NAMALWA (cell line): Measurements from ENCODE around the gene SERPINB5.

Experiments used
- DNase-seq: peaks from one replicate; pipeline ENCODE4 v3.0.0-alpha.2; 2015; ENCODE audit warnings: low spot score

Gene SERPINB5

DNA sequence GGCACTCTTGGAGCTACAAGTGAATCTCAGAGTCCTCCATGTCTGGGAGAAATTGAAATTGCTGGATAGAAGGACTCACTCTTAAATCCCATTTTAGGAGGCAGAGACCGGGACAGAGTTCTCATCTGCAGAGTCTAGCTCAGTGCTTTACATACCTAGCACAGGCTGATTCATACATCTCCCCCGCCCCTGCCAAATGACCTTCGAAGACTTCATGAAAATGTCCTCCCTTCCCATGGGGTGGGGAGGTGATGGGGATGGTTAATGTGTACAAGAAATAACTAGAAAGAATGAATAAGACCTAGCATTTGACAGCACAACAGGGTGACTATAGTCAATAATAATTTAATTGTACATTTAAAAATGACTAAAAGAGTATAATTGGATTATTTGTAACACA lies 8.2 kb upstream of the SERPINB5 start:
- no peak for DNase-seq

- DNase-seq: no peak
Measured at GRCh38 chr18:63470751-63471150, 6.0 kb upstream of the SERPINB5 start.

DNA sequence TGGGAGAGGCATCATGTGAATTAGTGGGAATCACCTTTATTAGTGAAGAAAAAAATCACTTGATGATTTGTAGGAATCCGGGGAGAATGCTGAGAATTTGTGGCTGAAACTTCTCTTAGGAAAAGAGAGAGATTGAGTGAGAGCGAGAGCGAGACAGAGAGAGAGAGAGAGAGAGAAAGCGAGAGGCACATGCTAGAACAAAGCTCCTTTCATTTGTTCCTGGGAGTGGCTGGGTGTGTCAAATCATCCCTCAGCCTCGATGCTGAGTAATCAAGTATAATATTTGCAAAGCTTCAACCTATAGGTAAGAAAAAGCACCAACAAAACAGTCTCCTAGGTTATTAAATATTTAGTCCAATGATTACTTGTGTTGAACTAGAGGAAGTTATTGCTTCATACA lies 4.4 kb upstream of the SERPINB5 start:
- DNase-seq: no peak

DNA sequence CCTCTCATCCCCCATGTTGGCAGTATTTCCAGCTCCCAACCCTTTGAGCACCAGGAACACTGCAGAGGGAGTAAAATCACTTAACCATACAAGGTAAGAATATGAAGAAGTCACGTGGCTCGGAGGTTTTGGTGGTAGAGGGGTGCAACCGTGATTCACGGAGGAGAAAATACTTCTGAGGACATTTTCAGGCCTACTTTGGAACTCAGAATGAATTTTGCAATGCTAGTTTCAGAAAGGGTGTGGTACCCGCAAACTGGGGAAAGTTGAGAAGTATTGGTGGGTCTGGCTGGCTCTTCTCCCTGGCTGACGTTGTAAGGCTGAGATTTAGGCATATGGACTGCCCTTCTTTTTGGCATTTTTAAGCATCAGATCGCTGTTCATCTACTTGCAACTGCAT lies 442 bp downstream of the SERPINB5 start:
- DNase-seq: no peak

DNA sequence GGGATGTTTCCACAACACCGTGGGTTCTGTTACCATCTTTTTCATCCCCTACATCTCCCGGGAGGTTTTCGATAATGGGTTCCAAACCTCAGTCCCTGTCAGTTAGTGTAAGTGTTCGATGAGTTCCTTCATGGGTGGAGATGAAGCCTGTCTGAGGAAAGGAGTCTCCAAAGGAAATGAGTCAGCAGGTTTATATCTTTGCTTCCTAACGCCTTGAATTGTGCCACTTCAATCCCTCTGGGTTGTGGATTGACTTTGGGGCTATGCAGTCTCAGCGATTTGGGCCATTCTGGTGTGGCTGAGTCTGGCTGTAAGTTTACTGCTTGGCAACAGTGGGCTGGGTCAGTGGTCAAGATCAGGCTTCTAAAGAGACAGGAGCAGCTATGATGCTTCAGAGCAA lies 1.2 kb downstream of the SERPINB5 start:
- no peak for DNase-seq

GRCh38 chr18:63479826-63480225 lies 3.1 kb downstream of the SERPINB5 start:
- DNase-seq: no peak

GRCh38 chr18:63480476-63480875 lies 3.7 kb downstream of the SERPINB5 start:
- DNase-seq: no peak

DNA sequence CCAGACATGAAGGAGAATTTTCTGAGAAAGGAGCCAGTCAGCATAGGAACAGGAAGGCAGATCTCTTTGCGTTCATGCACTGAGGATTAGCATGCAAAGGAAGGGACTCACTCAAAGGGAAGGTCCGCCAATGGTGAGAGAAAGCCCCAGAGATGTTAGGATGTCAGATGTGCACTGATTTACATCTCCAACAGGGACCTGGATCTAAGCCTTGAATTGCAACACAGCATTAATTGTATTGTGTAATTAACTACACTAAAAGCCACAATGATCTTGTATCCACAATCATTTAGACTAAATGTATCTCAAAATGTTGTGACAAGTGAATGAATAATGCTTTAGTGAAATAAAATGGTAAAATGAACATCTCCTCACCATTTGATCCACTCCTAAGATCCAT lies 4.2 kb downstream of the SERPINB5 start:
- DNase-seq: no peak

DNA sequence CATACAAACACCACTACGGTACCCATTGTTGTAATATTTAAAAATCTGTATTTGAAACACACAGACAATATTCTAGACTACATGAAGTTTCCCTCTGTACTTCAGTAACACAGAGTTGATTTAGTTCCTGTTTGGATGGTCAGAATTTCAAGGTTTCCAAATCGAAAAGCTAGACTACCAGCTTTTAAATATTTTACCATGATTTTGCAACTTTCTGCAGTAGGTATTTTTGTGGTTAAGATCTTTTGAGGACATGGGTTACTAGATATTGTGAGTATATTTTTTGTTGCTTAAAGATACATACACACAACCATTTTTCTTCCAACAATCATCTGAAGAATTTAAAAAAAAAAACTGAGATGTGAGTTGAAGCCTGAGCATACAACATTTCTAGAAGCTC lies 10.9 kb downstream of the SERPINB5 start:
- no peak for DNase-seq

- DNase-seq: no peak
Measured at GRCh38 chr18:63488160-63488559, 11.4 kb downstream of the SERPINB5 start.

DNA sequence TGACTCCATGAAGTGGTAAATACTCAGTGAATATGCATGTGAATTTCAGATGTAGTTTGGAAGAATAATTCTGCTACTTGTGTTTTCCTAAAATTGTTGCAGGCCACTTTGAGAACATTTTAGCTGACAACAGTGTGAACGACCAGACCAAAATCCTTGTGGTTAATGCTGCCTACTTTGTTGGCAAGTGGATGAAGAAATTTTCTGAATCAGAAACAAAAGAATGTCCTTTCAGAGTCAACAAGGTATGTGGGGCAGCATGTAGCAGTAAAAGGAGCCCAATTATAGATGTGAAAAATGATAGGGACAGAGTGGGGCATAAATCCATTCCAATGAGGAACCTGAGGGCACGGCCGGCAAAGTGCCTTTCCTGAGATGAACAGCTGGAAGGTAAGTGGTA lies 16.1 kb downstream of the SERPINB5 start:
- DNase-seq: no peak

DNA sequence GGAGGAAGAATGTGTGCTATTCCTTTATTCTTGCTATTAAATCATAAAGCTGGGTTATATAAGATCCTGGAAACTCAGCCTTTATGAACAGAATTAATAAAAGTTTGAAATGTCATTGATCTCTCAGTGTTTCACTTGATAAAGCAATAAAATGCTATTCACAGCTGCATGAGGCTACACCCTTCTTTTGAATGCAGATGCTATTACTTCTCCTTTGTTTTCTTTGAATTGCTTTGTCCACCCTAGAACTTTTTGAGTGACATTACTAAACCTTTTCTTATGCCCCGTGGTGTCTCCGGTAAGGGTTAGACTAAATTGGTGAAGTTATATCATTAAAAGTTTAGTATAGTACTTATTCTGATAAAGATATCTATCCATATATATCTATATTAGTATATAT lies 18.9 kb downstream of the SERPINB5 start:
- no peak for DNase-seq

DNA sequence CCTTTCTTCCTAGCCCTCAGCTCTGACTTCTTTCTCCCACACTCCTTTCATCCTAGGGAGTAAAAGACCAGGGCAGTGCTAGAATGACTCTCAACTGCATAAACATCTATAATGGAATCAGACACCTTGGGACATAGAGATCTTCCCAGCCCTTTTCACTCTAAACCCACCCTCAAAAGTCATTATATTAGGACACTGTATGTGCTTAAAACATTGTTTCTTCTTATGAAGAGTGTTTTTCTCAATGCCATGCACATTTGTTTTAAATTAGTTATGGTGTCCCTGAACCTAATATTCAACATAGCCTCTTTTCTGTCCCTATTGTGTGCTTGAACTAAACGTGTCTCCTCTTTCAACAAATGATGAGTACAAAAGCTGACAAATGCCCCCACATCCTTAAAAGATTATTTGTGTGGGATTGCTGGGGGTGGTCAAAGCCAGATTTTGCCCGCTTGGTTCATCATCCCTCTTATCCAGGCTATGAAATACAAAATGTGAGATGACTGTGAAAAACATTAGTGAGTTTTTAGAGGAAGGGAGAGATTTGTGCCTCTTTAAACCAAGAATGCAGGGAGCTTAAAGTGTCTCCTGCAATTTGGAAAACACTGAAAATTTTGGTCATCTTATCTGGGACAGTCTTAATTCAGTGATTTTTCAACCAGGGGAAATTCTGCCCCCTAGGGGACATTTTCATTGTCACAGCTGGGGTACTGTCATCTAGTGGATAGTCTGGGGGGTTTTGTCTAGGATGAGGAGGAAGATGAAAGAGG lies 29.0 kb downstream of the SERPINB5 start:
- DNase-seq: peak; percentile 67

DNA sequence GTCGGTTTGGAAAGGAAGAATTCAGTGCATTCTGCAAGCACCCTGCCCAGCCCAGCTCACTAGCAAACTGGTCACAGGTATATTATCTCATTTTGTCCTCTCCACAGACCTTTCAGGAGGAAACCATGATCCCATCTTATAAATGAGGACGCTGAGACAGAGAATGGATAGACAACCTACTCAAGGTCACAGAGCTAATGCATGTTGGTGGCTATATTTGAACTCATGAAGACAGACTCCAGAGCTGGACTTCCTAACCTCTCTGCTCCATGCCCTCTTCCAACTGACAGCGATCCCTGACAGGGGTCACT lies 29.5 kb downstream of the SERPINB5 start:
- no peak for DNase-seq

DNA sequence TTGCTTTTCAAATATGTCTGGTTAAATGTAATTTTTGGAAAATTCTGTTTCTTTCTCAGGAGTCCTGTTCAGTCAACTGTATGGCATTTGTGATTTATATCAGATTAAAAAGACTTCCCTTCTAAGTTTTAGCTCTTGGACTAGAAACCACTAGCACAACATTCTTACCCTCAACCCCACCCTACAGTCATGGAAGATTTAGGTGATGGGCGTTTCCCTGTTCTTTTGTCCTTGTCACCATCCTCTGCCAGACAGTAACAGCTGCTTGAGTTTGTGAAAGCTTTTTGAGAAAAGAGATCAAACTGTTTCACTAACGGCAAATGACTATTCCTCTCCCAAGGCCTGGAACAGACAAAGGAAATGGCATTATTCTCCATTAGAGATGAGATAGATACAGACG lies 31.8 kb downstream of the SERPINB5 start:
- no peak for DNase-seq

- no peak for DNase-seq
Measured at GRCh38 chr18:63511285-63511684, 34.5 kb downstream of the SERPINB5 start.

GRCh38 chr18:63514326-63514725 lies 37.6 kb downstream of the SERPINB5 start:
- DNase-seq: no peak

DNA sequence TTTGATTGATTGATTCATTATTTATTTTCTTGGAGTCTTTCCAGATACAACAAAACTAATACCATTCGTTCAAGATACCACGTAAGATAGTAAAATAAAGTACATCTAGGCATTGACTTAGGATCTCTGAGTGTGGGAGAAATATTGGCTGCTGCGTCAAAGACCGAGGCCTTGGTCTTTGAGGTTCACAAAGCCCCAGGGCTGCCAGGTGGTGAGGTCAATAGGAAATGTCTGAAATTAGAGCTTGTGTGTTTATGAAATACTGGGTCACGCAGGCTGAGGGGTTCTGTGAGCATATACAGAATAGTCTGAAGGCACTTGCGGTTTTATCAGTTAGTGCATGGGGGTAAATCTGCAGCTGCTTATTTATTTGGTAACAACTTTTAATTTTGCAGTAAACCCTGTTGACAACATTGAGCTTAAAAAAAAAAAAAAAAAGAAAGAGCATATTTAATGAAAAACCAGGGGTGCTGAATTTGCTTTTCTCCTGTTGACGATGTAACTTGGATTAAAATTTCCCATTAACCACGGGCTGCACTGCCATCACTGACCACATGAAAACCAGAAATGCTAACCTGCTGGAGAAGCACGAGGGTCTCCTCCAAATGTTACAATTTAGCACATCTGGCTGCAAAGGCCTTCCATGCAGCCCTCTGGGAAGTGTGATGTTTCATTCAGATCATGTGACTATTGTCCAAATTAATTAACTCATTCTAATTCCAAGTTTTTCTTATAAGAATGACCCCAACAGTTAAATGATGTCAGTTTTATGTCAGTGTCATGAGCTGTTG lies 38.3 kb downstream of the SERPINB5 start:
- DNase-seq: peak; percentile 24

- no peak for DNase-seq
Measured at GRCh38 chr18:63515801-63516200, 39.0 kb downstream of the SERPINB5 start.

DNA sequence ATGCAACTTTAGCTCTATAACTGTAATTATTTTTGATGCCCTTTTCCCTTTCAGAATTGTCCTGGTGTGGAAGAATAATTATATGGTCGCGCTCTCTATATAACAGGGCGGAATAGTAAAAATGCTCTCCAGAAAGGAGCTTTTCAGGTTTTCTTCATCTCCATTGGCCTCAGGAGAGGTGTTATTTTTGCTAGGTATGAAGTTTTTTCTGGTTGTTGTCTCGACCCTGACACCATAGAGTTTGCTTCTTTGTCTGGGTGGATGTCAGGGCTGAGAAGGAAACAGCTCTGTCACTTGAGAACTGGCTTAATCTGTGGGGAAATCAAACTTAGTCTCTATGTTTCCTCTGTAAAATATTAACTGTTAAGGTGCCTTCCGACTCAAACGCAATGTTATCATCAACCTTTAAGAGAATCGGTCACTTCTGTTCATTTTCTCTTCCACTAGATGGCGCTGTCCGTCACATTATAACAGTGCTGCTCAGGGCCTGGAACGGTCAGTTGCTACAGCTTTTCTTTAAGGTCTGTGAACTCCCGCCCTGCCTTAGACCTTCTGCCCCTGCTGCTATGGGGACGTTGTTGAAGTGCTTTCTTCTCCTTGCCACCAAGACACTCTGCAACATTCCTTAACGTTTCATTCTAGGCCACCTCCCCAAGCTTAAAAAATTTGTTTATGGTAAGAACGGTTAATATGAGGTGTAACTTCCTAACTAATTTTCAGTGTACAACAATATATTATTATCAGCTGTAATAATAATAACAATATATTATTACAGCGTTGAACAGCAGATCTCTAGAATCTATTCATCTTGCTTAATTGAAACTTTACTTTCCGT lies 41.6 kb downstream of the SERPINB5 start:
- DNase-seq: peak; percentile 88

GRCh38 chr18:63520053-63520685 lies 43.4 kb downstream of the SERPINB5 start:
- no peak for DNase-seq

DNA sequence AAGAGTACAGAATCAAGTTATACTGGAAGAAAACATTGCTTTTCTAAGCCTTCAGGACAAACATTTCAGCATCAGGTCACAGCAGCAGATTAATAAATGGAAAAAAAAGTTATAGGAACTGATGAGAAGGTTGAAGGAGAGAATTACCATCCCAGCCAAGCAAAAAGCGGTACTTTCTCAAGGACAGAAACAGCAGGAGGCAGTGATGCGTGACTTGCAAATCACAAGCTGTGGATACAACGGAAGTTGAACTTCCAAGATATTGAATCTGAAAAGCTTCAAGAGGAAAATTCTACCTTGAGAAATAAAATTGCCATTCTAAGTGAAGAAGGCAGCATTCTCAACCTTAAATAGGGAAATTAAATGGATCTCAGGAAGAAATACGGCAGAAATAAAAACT lies 46.9 kb downstream of the SERPINB5 start:
- DNase-seq: no peak
